ENCODE measurements around the gene AIFM3.

Gene AIFM3

GRCh38 chr22:20959578-20960461 is 7.2 kb upstream of the AIFM3 start:
- no peaks in the 10 kb centered on the region for H3K9me3 ChIP-seq (ENCODE audit: low read depth, low read length)
- H3K36me3 ChIP-seq (ENCODE audit: insufficient read depth, low read length), result no peaks in the 10 kb centered on the region
- DNase-seq (ENCODE audit: low read depth, low spot score), result no peak
- TF ChIP-seq FOXP2 (optimal IDR thresholded peaks at IDR 0.05; ENCODE audit: control extremely low read depth, extremely low read length, insufficient read depth), result no peak
- no peak for TF ChIP-seq EZH2 (IDR thresholded peaks at IDR 0.05)
- no peak for TF ChIP-seq POLR2AphosphoS5 (IDR thresholded peaks at IDR 0.05; ENCODE audit: borderline replicate concordance, low read depth, low read length)
- H3K27ac ChIP-seq, result no peak overlapping the region
- no peak overlapping the region for H3K4me3 ChIP-seq
- H3K9ac ChIP-seq (ENCODE audit: insufficient read length), result no peak overlapping the region

DNA sequence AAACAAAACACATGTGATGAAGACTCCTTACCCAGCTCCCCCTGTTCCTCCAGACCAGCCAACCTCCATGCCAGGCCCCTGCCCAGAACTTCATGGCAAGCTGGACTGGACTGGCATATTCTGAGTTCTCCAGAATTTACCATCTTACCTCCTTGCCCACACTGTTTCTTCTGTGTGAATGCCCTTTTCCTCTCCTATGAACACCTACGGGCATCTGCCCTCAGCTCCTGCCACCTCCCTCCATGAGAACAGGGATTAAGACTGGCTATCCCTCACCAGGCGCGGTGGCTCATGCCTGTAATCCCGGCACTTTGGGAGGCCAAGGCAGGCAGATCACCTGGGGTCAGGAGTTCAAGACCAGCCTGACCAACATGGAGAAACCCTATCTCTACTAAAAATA is 6.4 kb upstream of the AIFM3 start:
- Histone ChIP-seq H3K27ac (no peak overlapping the region), H3K4me3 (no peak overlapping the region), H3K9ac (ENCODE audit: insufficient read length) (no peak overlapping the region), H3K9me3 (ENCODE audit: low read depth, low read length) (no peaks in the 10 kb centered on the region), H3K36me3 (ENCODE audit: insufficient read depth, low read length) (no peaks in the 10 kb centered on the region)
- TF ChIP-seq POLR2AphosphoS5 (IDR thresholded peaks at IDR 0.05; ENCODE audit: borderline replicate concordance, low read depth, low read length), result no peak
- TF ChIP-seq FOXP2 (optimal IDR thresholded peaks at IDR 0.05; ENCODE audit: control extremely low read depth, extremely low read length, insufficient read depth), result no peak
- no peak for TF ChIP-seq EZH2 (IDR thresholded peaks at IDR 0.05)
- no peak for DNase-seq (ENCODE audit: low read depth, low spot score)

DNA sequence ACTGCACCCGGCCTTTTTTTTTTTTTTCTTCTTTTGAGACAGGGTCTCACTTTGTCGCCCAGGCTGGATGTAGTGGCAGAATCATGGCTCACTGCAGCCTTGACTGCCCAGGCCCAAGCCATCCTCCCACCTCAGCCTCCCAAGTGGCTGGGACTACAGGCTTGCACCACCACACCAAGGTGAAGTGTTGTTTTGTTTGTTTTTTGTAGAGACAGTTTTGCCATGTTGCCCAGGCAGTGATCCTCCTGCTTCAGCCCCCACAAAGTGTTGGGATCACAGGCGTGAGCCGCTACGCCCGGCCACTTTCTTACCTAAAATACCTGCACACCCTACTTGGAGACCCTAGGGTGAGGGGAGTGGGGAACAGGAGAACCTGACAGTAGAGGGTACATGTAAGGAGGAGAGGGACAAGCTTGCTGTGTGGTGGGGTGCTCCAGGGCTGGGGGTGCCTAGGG is 4.5 kb upstream of the AIFM3 start:
- no peak overlapping the region for H3K27ac ChIP-seq
- no peaks in the 10 kb centered on the region for H3K36me3 ChIP-seq (ENCODE audit: insufficient read depth, low read length)
- H3K4me3 ChIP-seq, result no peak overlapping the region
- no peak for TF ChIP-seq EZH2 (IDR thresholded peaks at IDR 0.05)
- no peak for TF ChIP-seq FOXP2 (optimal IDR thresholded peaks at IDR 0.05; ENCODE audit: control extremely low read depth, extremely low read length, insufficient read depth)
- TF ChIP-seq POLR2AphosphoS5 (IDR thresholded peaks at IDR 0.05; ENCODE audit: borderline replicate concordance, low read depth, low read length), result no peak
- no peaks in the 10 kb centered on the region for H3K9me3 ChIP-seq (ENCODE audit: low read depth, low read length)
- DNase-seq (ENCODE audit: low read depth, low spot score), result no peak
- H3K9ac ChIP-seq (ENCODE audit: insufficient read length), result no peak overlapping the region

- DNase-seq (ENCODE audit: low read depth, low spot score), result no peak
- Histone ChIP-seq H3K4me3 (no peak overlapping the region), H3K9me3 (ENCODE audit: low read depth, low read length) (no peaks in the 10 kb centered on the region), H3K36me3 (ENCODE audit: insufficient read depth, low read length) (no peaks in the 10 kb centered on the region), H3K27ac (no peak overlapping the region), H3K9ac (ENCODE audit: insufficient read length) (no peak overlapping the region)
- TF ChIP-seq EZH2 (IDR thresholded peaks at IDR 0.05) (no peak), POLR2AphosphoS5 (IDR thresholded peaks at IDR 0.05; ENCODE audit: borderline replicate concordance, low read depth, low read length) (no peak), FOXP2 (optimal IDR thresholded peaks at IDR 0.05; ENCODE audit: control extremely low read depth, extremely low read length, insufficient read depth) (no peak)
Measured at GRCh38 chr22:20963201-20964052, 3.6 kb upstream of the AIFM3 start.

- Histone ChIP-seq H3K36me3 (ENCODE audit: insufficient read depth, low read length) (no peaks in the 10 kb centered on the region), H3K4me3 (no peak overlapping the region)
Measured at GRCh38 chr22:20964090-20964798, 2.8 kb upstream of the AIFM3 start.

DNA sequence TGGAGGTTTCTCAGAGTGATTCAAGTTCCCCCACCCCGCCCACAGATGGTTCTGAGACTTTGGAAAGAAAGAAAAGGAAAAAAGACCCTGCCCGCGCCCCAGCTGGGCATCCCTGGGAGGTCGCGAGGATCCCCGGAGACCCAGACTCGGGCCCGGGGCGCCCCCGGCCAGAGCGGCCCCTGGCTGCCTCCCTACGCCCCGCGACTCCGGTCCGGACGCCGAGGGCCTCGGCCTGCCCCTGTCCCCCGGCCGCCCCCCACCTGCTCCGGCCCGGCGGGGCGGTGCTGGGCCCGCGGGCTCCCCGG is 2.3 kb upstream of the AIFM3 start:
- no peaks in the 10 kb centered on the region for H3K36me3 ChIP-seq (ENCODE audit: insufficient read depth, low read length)
- no peak overlapping the region for H3K9ac ChIP-seq (ENCODE audit: insufficient read length)
- TF ChIP-seq FOXP2 (optimal IDR thresholded peaks at IDR 0.05; ENCODE audit: control extremely low read depth, extremely low read length, insufficient read depth) (no peak), EZH2 (IDR thresholded peaks at IDR 0.05) (no peak), POLR2AphosphoS5 (IDR thresholded peaks at IDR 0.05; ENCODE audit: borderline replicate concordance, low read depth, low read length) (no peak)
- no peak overlapping the region for H3K4me3 ChIP-seq
- DNase-seq (ENCODE audit: low read depth, low spot score), result no peak
- no peaks in the 10 kb centered on the region for H3K9me3 ChIP-seq (ENCODE audit: low read depth, low read length)
- H3K27ac ChIP-seq, result no peak overlapping the region

More at GRCh38 chr22:20964090-20964798, 2.8 kb upstream of the AIFM3 start:
- DNase-seq (ENCODE audit: low read depth, low spot score), result no peak
- Histone ChIP-seq H3K9ac (ENCODE audit: insufficient read length) (no peak overlapping the region), H3K27ac (no peak overlapping the region), H3K9me3 (ENCODE audit: low read depth, low read length) (no peaks in the 10 kb centered on the region)
- no peak for TF ChIP-seq POLR2AphosphoS5 (IDR thresholded peaks at IDR 0.05; ENCODE audit: borderline replicate concordance, low read depth, low read length)
- TF ChIP-seq FOXP2 (optimal IDR thresholded peaks at IDR 0.05; ENCODE audit: control extremely low read depth, extremely low read length, insufficient read depth), result no peak
- no peak for TF ChIP-seq EZH2 (IDR thresholded peaks at IDR 0.05)

GRCh38 chr22:20965104-20965887 is 1.8 kb upstream of the AIFM3 start:
- TF ChIP-seq POLR2AphosphoS5 (IDR thresholded peaks at IDR 0.05; ENCODE audit: borderline replicate concordance, low read depth, low read length) (no peak), FOXP2 (optimal IDR thresholded peaks at IDR 0.05; ENCODE audit: control extremely low read depth, extremely low read length, insufficient read depth) (no peak), EZH2 (IDR thresholded peaks at IDR 0.05) (no peak)
- no peaks in the 10 kb centered on the region for H3K36me3 ChIP-seq (ENCODE audit: insufficient read depth, low read length)
- no peak for DNase-seq (ENCODE audit: low read depth, low spot score)
- H3K9me3 ChIP-seq (ENCODE audit: low read depth, low read length), result no peaks in the 10 kb centered on the region
- no peak overlapping the region for H3K27ac ChIP-seq
- H3K4me3 ChIP-seq, result no peak overlapping the region
- H3K9ac ChIP-seq (ENCODE audit: insufficient read length), result no peak overlapping the region
